ENCODE results near the gene MAPK4.

Gene MAPK4

GRCh38 chr18:50627594-50628532 lies 68.0 kb downstream of the MAPK4 start:
- no peak for DNase-seq

GRCh38 chr18:50628533-50628905 lies 68.6 kb downstream of the MAPK4 start:
- DNase-seq, result no peak

GRCh38 chr18:50629148-50629631 lies 69.3 kb downstream of the MAPK4 start:
- no peak for DNase-seq

- DNase-seq, result no peak
Measured at GRCh38 chr18:50630895-50631294, 71.0 kb downstream of the MAPK4 start.

GRCh38 chr18:50632895-50633515 lies 73.1 kb downstream of the MAPK4 start:
- no peak for DNase-seq

GRCh38 chr18:50633992-50634391 lies 74.1 kb downstream of the MAPK4 start:
- no peak for DNase-seq

GRCh38 chr18:50636366-50637057 lies 76.6 kb downstream of the MAPK4 start:
- no peak for DNase-seq

DNA sequence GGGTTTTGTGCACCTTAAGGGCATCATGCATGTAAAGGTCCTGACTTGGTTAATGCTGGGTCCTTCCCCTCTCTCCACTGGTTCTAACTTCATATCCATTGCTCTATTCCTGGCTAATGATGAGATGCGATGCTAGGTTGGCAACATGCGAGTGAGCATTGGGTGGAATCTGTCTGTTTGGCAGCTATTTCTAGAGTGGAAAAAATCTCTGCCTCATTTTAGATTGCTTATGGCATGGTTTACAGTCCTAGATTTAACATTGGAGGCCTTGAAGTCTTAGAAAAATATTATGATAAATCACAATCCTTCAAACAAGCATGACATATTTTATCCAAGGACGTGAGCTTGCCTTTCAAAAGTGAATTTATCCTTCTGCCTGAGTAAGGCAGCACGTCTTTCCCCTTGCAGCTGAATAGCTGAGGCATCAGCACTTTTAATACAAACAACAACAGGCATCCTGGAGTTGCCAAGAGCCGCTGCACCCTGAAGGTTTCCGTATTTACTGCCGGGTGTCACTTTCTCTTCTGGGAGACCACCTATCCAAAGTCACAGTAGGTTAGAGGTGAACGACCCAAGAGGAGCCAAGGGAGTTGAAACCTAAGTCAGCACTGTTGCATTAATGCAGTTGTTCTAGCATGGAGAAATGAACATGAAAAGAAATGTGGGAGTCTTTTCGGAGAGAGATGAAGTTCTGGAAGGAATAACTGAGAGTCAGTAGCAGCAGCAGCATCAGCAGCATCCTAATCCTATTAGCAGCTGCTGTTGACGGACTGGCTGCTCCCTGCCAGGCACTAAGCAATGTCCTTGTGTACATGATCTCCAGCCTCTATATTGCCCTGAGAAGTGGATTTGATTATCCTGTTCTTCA lies 78.4 kb downstream of the MAPK4 start:
- DNase-seq, result no peak

DNA sequence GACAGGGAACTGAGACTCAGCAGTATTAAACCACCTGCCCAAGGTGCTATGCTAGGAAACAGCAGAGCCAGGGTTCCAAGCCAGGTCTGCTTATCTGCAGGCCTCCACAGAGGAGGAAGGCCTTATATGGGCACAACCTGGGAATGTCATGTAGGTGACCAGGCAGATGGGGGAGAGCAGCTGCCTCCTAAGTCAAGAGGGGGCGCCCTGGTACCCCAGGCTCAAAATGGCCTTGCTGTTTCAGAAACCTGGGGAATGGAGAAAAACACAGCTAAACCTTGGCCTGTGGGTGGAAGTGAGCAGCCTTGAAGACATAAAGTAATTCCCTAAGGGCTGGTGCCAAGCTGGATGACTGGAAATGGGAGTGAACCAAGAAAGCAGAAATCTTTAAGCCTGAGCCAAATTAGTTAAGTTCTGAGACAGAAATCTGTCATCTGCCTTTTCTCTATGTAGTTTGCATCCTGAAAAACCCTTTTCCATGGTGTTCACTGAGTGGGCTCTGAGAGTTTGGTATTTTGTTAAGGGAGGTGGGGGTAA lies 79.1 kb downstream of the MAPK4 start:
- DNase-seq, result no peak

- no peak for DNase-seq
Measured at GRCh38 chr18:50639711-50640110, 79.8 kb downstream of the MAPK4 start.

GRCh38 chr18:50642439-50642838 lies 82.6 kb downstream of the MAPK4 start:
- no peak for DNase-seq

DNA sequence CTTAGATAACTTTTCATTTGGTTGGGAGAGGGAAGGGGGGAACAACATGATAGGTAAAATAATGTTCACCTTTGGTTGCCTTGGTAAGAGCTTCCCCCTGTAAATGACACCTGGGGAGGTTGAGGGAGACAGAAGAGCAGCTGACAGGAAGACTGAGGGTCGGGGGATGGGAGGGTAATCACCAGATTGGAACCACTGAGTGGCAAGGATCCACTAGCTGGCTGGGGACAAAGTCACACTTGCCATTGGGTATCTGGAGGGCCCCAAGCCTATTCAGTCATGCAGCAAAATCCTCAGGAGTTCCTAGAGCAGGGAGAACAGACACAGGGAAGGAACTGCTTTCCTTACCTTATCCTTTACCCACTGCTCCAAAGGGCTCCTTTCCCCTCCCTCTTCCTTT lies 84.3 kb downstream of the MAPK4 start:
- no peak for DNase-seq

DNA sequence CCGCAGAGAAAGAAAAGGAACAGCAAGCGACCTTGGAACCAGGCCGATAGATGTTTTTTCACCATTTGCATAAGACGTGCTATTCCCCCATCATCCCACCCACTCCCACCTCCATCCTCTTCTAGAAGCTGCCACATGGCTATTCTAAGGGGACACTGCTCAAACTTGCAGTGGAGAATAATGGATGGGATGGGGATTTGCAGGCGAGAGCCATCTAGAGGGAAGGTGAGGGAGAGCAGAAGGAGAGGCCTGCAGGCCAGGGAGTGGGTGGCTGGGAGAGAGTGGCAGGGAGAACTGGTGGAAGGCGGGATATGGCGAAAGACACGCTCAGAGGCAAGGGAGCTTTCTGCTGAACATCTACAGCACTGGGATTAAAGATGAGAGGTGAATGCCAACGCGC lies 84.9 kb downstream of the MAPK4 start:
- DNase-seq, result no peak

- DNase-seq, result no peak
Measured at GRCh38 chr18:50647237-50647636, 87.3 kb downstream of the MAPK4 start.

GRCh38 chr18:50647792-50648191 lies 87.9 kb downstream of the MAPK4 start:
- no peak for DNase-seq

- no peak for DNase-seq
Measured at GRCh38 chr18:50649821-50650220, 89.9 kb downstream of the MAPK4 start.

- DNase-seq, result no peak
Measured at GRCh38 chr18:50651334-50651733, 91.4 kb downstream of the MAPK4 start.

DNA sequence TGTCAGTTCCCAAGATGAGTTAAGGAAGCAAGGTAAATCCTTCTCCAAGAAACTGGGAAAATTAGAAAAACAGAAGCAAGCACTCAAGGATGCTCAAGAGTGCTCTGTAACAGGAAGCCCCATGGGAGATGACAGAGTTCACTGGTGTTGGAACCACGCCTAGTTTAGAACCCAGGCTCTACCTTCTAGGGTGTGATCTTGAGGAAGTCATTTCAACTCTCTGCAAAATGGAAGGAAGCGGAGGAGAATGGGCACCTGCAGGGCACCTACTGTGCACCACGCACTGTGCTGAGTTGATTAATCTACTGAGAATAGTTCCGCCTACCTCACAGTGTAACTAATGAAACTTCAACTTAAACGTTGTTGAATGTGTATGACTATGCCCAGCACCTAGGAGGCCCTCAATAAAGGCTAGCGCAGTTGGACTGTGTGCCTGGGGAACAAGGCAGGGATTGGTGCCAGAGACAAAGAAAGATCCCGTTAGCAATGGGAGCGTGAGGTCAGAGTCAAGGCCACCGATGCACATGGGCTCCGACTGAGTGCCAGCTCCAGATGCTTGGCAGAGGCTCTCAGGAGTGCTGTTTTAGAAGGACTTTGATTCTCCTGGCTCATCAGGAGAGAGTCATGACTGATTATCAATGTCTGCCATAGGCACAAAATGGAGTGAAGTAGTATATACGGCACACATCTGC lies 93.7 kb downstream of the MAPK4 start:
- no peak for DNase-seq

GRCh38 chr18:50654211-50654610 lies 94.3 kb downstream of the MAPK4 start:
- no peak for DNase-seq

DNA sequence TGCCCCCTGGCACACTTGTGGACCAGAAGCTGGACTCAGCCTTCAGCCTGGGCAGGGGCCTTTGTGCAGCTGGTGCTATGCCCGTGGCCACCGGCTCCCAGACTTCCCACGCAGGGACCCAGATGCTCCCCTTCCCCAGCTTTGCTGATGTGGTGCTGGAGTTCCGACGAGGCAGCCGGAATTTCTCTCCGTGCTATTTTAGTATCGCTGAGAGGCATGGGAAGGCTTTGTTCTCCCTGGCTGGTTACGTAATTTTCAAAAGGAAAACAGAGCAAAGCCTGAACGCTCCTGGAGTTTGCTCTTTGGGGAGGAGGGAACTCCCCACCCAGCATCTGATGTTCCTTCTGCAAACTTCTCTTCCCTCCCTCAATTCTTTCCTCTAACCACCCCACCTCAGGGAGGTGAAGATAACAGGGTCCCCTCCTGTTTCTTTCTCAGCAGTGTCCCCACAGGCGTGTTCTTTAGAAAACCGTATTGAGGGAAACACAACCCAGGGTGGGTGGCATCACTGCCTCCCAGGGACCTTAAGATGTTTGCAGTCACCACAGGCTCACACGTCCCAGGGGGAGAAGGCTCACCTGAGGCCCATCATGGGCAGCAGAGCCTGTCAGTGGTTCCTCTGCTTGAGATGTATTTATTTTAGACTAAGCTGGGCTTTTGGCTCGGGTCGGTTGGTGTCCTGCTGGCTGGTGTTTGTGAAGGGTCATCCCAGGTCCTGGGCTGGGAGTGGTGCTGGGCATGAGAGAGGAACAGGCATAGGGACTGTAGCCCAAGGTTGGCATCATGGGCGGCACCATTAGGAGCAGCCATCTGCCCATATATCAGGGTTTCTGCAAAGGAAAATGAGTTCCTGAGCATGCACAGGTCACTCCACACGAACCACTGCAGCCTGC lies 95.0 kb downstream of the MAPK4 start:
- DNase-seq, result no peak

GRCh38 chr18:50656396-50656795 lies 96.5 kb downstream of the MAPK4 start:
- DNase-seq, result no peak

Data from activated effector memory CD4-positive, alpha-beta T cell treated with anti-CD3 and anti-CD28 coated beads, Interleukin-2, amount 50 U/mL, for 16 hours (primary cell).